ENCODE data around the gene PROM2.

PROM2 gene

GRCh38 chr2:95289253-95289652 lies 15.0 kb downstream of the PROM2 start:
- no peak for DNase-seq

GRCh38 chr2:95291222-95291621 lies 17.0 kb downstream of the PROM2 start:
- DNase-seq: no peak

GRCh38 chr2:95292623-95293260 lies 18.5 kb downstream of the PROM2 start:
- DNase-seq: no peak

GRCh38 chr2:95294579-95295250 lies 20.5 kb downstream of the PROM2 start:
- no peak for DNase-seq

- DNase-seq: no peak
These were observed 21.1 kb downstream of the PROM2 start for GRCh38 chr2:95295376-95295775.

GRCh38 chr2:95296011-95296410 lies 21.8 kb downstream of the PROM2 start:
- DNase-seq: no peak

- no peak for DNase-seq
These were observed 22.7 kb downstream of the PROM2 start, which contains the start of gene KCNIP3 for GRCh38 chr2:95296880-95297487. KCNIP3 (plus strand) TSS chr2:95297347; CDS start chr2:95297439, 92 bp downstream.

- DNase-seq: no peak
These were observed 23.6 kb downstream of the PROM2 start for GRCh38 chr2:95297639-95298395.

GRCh38 chr2:95298486-95299111 lies 24.4 kb downstream of the PROM2 start:
- DNase-seq: no peak

- DNase-seq: no peak
These were observed 25.7 kb downstream of the PROM2 start for GRCh38 chr2:95299961-95300360.

GRCh38 chr2:95300450-95300849 lies 26.2 kb downstream of the PROM2 start:
- no peak for DNase-seq

GRCh38 chr2:95301186-95301585 lies 26.9 kb downstream of the PROM2 start:
- DNase-seq: no peak

- DNase-seq: no peak
These were observed 27.8 kb downstream of the PROM2 start for GRCh38 chr2:95301876-95302641.

- DNase-seq: no peak
These were observed 29.1 kb downstream of the PROM2 start for GRCh38 chr2:95303191-95303919.

GRCh38 chr2:95305380-95306061 lies 31.3 kb downstream of the PROM2 start:
- no peak for DNase-seq

- no peak for DNase-seq
These were observed 32.2 kb downstream of the PROM2 start for GRCh38 chr2:95306336-95306895.

GRCh38 chr2:95307036-95307435 lies 32.8 kb downstream of the PROM2 start:
- no peak for DNase-seq

- no peak for DNase-seq
These were observed 33.6 kb downstream of the PROM2 start for GRCh38 chr2:95307878-95308277.

- no peak for DNase-seq
These were observed 34.3 kb downstream of the PROM2 start for GRCh38 chr2:95308426-95308990.

- no peak for DNase-seq
These were observed 35.4 kb downstream of the PROM2 start for GRCh38 chr2:95309599-95309998.
